ENCODE measurements around the gene KRTAP9-9.
"Not testable (repeated sequence)": the region's sequence is repeated elsewhere in the genome, so short reads cannot be mapped to it uniquely, and the experiment has no call there.

The KRTAP9-9 gene

DNA sequence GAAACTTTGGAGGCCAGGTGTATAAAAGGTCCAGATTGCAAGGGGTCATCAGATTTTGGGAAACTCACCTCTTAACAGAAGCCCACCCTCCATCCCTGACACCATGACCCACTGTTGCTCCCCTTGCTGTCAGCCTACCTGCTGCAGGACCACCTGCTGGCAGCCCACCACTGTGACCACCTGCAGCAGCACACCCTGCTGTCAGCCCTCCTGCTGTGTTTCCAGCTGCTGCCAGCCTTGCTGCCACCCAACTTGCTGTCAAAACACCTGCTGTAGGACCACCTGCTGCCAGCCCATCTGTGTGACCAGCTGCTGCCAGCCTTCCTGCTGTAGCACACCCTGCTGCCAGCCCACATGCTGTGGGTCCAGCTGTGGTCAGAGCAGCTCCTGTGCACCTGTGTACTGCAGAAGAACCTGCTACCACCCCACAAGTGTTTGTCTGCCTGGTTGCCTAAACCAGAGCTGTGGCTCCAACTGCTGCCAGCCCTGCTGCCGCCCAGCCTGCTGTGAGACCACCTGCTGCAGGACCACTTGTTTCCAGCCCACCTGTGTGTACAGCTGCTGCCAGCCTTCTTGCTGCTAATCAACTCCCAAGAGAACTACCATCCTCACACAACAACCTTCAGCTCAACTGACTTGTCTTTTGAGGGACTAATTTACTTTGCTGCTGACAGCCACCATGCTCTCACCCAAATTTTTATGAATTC is 22.6 kb upstream of the KRTAP9-9 start, which contains the start of gene KRTAP9-3:
Gene KRTAP9-3 (plus strand): TSS at position 51 of the 707 bp plus-strand sequence. CDS start 53 bp downstream, at position 104.
- not testable (repeated sequence) for H3K4me1 ChIP-seq (ENCODE audit: control insufficient read depth in 1 of 2, insufficient read depth in 2 of 2, low read length in 2 of 2); H3K4me3 ChIP-seq (ENCODE audit: low read depth in 1 of 2, low read length in 2 of 2); H3K9ac ChIP-seq (ENCODE audit: low read depth in 1 of 2, low read length in 2 of 2); H3K27ac ChIP-seq (ENCODE audit: low read depth, low read length); H3K9me3 ChIP-seq (ENCODE audit: control insufficient read depth in 1 of 2, low read length in 2 of 2); H3K36me3 ChIP-seq (ENCODE audit: control insufficient read depth in 1 of 2, insufficient read depth in 2 of 2, low read length in 2 of 2)
- H3K27me3 ChIP-seq (ENCODE audit: control insufficient read depth in 1 of 2, insufficient read depth in 2 of 2, low read length in 2 of 2), result peaks cover 6 to 17% of the 10 kb centered on the region in 2 donors

DNA sequence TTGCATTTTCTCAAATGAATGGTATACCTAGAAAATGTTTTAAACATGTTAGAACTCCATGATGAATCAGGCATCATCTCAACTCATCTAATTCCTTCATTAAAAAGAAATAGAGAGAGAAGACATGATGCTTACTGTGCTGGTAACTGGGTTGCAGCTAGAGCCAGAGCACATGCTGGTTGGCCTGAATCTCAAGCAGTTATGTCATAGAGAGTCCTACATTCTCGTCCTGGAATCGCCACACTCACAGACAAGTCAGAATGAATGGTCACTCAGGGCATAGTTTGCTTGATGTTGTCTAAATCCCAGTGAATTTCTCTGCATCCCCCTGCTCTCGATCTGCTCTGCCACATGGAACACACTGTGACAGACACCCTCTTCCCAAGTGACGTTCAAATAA is 18.1 kb upstream of the KRTAP9-9 start:
- not testable (repeated sequence) for H3K9me3 ChIP-seq (ENCODE audit: control insufficient read depth in 1 of 2, low read length in 2 of 2); H3K9ac ChIP-seq (ENCODE audit: low read depth in 1 of 2, low read length in 2 of 2); H3K27ac ChIP-seq (ENCODE audit: low read depth, low read length); H3K4me1 ChIP-seq (ENCODE audit: control insufficient read depth in 1 of 2, insufficient read depth in 2 of 2, low read length in 2 of 2); H3K4me3 ChIP-seq (ENCODE audit: low read depth in 1 of 2, low read length in 2 of 2); H3K36me3 ChIP-seq (ENCODE audit: control insufficient read depth in 1 of 2, insufficient read depth in 2 of 2, low read length in 2 of 2)
- H3K27me3 ChIP-seq (ENCODE audit: control insufficient read depth in 1 of 2, insufficient read depth in 2 of 2, low read length in 2 of 2), result peaks cover 5 to 14% of the 10 kb centered on the region in 2 donors

DNA sequence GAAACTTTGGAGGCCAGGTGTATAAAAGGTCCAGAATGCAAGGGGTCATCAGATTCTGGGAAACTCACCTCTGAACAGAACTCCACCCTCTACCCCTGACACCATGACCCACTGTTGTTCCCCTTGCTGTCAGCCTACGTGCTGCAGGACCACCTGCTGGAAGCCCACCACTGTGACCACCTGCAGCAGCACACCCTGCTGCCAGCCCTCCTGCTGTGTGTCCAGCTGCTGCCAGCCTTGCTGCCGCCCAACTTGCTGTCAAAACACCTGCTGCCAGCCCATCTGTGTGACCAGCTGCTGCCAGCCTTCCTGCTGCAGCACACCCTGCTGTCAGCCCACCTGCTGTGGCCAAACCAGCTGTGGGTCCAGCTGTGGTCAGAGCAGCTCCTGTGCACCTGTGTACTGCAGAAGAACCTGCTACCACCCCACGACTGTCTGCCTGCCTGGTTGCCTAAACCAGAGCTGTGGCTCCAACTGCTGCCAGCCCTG is 17.2 kb upstream of the KRTAP9-9 start, which contains the start of gene KRTAP9-8:
Gene KRTAP9-8 (plus strand): TSS at position 51 of the 489 bp plus-strand sequence. CDS start 53 bp downstream, at position 104.
- not testable (repeated sequence) for H3K36me3 ChIP-seq (ENCODE audit: control insufficient read depth in 1 of 2, insufficient read depth in 2 of 2, low read length in 2 of 2); H3K27ac ChIP-seq (ENCODE audit: low read depth, low read length); H3K9ac ChIP-seq (ENCODE audit: low read depth in 1 of 2, low read length in 2 of 2); H3K27me3 ChIP-seq (ENCODE audit: control insufficient read depth in 1 of 2, insufficient read depth in 2 of 2, low read length in 2 of 2); H3K4me3 ChIP-seq (ENCODE audit: low read depth in 1 of 2, low read length in 2 of 2); H3K4me1 ChIP-seq (ENCODE audit: control insufficient read depth in 1 of 2, insufficient read depth in 2 of 2, low read length in 2 of 2); H3K9me3 ChIP-seq (ENCODE audit: control insufficient read depth in 1 of 2, low read length in 2 of 2)

DNA sequence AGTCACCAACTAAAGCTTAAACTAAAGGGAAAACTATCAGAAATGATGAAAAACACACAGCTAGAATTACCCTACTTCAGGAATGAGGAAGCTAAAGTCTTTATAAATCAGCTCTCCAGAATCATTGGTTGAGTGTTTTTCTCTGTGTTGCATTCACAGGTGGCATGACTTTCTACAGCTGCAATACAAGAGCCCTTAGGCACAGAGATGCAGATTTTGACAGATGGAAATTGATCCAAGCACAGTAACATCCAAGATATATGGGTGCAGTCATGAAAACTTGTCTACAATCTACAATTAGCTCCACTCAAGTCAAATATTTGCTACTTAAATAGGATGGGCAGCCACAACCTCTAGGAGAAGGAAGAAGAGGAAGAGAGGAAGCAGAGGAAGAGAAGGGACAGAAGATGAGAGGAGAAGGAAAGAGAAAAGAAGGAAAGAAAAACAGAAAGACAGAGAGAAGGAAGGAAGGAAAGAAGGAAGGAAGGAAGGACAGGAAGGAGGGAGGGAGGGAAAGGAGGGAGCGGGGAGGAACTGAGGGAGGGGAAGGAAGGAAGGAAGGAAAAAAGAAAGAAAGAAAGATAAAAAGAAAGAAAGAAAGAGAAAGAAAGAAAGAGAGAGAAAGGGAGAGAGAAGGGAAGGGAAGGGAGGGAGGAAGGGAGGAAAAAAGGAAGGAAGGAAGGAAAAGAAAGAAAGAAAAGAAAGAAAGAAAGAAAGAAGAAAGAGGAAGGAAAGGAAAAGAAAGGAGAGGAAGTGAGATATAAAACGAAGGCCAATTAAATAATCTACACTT is 8.0 kb upstream of the KRTAP9-9 start:
- not testable (repeated sequence) for H3K9ac ChIP-seq (ENCODE audit: low read depth in 1 of 2, low read length in 2 of 2); H3K27ac ChIP-seq (ENCODE audit: low read depth, low read length); H3K4me1 ChIP-seq (ENCODE audit: control insufficient read depth in 1 of 2, insufficient read depth in 2 of 2, low read length in 2 of 2); H3K27me3 ChIP-seq (ENCODE audit: control insufficient read depth in 1 of 2, insufficient read depth in 2 of 2, low read length in 2 of 2); H3K36me3 ChIP-seq (ENCODE audit: control insufficient read depth in 1 of 2, insufficient read depth in 2 of 2, low read length in 2 of 2); H3K9me3 ChIP-seq (ENCODE audit: control insufficient read depth in 1 of 2, low read length in 2 of 2); H3K4me3 ChIP-seq (ENCODE audit: low read depth in 1 of 2, low read length in 2 of 2)

DNA sequence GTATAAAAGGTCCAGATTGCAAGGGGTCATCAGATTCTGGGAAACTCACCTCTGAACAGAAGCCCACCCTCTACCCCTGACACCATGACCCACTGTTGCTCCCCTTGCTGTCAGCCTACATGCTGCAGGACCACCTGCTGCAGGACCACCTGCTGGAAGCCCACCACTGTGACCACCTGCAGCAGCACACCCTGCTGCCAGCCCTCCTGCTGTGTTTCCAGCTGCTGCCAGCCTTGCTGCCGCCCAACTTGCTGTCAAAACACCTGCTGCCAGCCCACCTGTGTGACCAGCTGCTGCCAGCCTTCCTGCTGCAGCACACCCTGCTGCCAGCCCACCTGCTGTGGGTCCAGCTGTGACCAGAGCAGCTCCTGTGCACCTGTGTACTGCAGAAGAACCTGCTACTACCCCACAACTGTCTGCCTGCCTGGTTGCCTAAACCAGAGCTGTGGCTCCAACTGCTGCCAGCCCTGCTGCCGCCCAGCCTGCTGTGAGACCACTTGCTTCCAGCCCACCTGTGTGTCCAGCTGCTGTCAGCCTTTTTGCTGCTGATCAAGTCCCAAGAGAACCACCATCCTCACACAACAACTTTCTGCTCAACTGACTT is 5.4 kb upstream of the KRTAP9-9 start, which contains the start of gene KRTAP9-4:
Gene KRTAP9-4 (plus strand): TSS at position 51 of the 604 bp plus-strand sequence. CDS start 34 bp downstream, at position 85.
- H3K27me3 ChIP-seq (ENCODE audit: control insufficient read depth in 1 of 2, insufficient read depth in 2 of 2, low read length in 2 of 2); H3K9me3 ChIP-seq (ENCODE audit: control insufficient read depth in 1 of 2, low read length in 2 of 2); H3K4me1 ChIP-seq (ENCODE audit: control insufficient read depth in 1 of 2, insufficient read depth in 2 of 2, low read length in 2 of 2); H3K36me3 ChIP-seq (ENCODE audit: control insufficient read depth in 1 of 2, insufficient read depth in 2 of 2, low read length in 2 of 2); H3K4me3 ChIP-seq (ENCODE audit: low read depth in 1 of 2, low read length in 2 of 2); H3K9ac ChIP-seq (ENCODE audit: low read depth in 1 of 2, low read length in 2 of 2); H3K27ac ChIP-seq (ENCODE audit: low read depth, low read length): not testable (repeated sequence)

DNA sequence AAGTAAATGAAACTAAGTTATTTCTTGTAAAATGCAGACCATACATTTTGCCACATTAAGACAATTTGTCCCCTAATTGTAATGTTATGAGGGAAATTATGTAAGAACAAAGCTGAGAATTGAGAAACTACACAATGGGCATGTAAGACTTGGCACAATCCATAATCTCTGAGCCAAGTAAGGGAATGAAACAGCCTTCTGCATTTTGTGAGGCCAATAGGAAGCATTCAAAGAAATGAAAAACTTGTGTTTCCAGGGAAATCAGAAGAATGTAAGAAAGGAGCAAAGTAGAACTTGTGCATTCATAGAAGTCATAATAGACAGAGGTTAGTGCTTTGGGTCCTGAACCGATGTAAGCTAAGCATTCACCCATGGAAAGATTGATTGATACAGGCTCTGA is 3.9 kb upstream of the KRTAP9-9 start:
- H3K4me1 ChIP-seq (ENCODE audit: control insufficient read depth in 1 of 2, insufficient read depth in 2 of 2, low read length in 2 of 2), result no peaks in the 10 kb centered on the region
- H3K4me3 ChIP-seq (ENCODE audit: low read depth in 1 of 2, low read length in 2 of 2), result no peak overlapping the region
- peaks cover 0 to 8% of the 10 kb centered on the region in 2 donors for H3K27me3 ChIP-seq (ENCODE audit: control insufficient read depth in 1 of 2, insufficient read depth in 2 of 2, low read length in 2 of 2)
- H3K36me3 ChIP-seq (ENCODE audit: control insufficient read depth in 1 of 2, insufficient read depth in 2 of 2, low read length in 2 of 2), result no peaks in the 10 kb centered on the region
- H3K27ac ChIP-seq (ENCODE audit: low read depth, low read length), result no peak overlapping the region
- no peak overlapping the region for H3K9ac ChIP-seq (ENCODE audit: low read depth in 1 of 2, low read length in 2 of 2)
- H3K9me3 ChIP-seq (ENCODE audit: control insufficient read depth in 1 of 2, low read length in 2 of 2), result no peaks in the 10 kb centered on the region

DNA sequence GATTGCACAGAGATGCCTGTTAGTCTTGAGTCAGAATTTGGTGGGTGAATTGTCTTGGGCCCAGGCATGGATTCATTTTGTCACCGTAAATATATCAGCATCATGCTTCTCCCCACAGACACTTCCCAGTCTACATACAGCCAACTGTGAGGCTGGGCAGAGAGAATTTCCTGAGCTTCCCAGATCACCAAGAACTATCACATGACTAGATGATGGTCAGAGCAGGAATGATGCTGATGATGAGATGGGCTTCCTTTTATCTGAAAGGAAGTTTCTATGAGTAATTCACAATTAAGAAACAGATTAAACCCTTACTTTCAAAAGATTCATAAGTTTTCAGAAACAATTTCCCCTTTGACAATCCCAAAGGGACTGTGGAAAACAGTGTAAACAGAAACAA is 323 bp upstream of the KRTAP9-9 start:
- Histone ChIP-seq H3K27me3 (ENCODE audit: control insufficient read depth in 1 of 2, insufficient read depth in 2 of 2, low read length in 2 of 2) (peaks cover 3 to 13% of the 10 kb centered on the region in 2 donors), H3K4me3 (ENCODE audit: low read depth in 1 of 2, low read length in 2 of 2) (no peak overlapping the region), H3K27ac (ENCODE audit: low read depth, low read length) (no peak overlapping the region), H3K36me3 (ENCODE audit: control insufficient read depth in 1 of 2, insufficient read depth in 2 of 2, low read length in 2 of 2) (no peaks in the 10 kb centered on the region), H3K4me1 (ENCODE audit: control insufficient read depth in 1 of 2, insufficient read depth in 2 of 2, low read length in 2 of 2) (no peaks in the 10 kb centered on the region), H3K9ac (ENCODE audit: low read depth in 1 of 2, low read length in 2 of 2) (no peak overlapping the region), H3K9me3 (ENCODE audit: control insufficient read depth in 1 of 2, low read length in 2 of 2) (no peaks in the 10 kb centered on the region)

DNA sequence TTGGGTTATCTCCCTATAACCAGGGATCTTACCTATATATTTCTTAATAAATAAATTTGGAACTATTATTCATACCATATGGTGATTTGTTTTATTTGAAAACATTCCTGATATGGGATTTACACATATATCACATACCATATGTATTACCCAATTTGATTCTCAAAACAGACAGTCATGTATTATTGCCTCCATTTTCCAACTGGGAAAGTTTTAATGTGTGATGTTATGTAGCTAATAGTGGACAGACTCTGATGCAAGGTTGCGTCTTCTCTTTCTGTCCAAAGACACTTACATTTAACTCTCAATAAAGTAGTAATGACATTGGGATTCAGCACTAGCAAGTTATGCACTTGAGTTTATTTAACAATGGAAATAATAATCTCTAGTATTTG is 1.1 kb downstream of the KRTAP9-9 start:
- no peak overlapping the region for H3K9ac ChIP-seq (ENCODE audit: low read depth in 1 of 2, low read length in 2 of 2)
- no peaks in the 10 kb centered on the region for H3K36me3 ChIP-seq (ENCODE audit: control insufficient read depth in 1 of 2, insufficient read depth in 2 of 2, low read length in 2 of 2)
- H3K27ac ChIP-seq (ENCODE audit: low read depth, low read length), result no peak overlapping the region
- no peaks in the 10 kb centered on the region for H3K4me1 ChIP-seq (ENCODE audit: control insufficient read depth in 1 of 2, insufficient read depth in 2 of 2, low read length in 2 of 2)
- no peaks in the 10 kb centered on the region for H3K9me3 ChIP-seq (ENCODE audit: control insufficient read depth in 1 of 2, low read length in 2 of 2)
- no peak overlapping the region for H3K4me3 ChIP-seq (ENCODE audit: low read depth in 1 of 2, low read length in 2 of 2)
- peaks cover 3 to 9% of the 10 kb centered on the region in 2 donors for H3K27me3 ChIP-seq (ENCODE audit: control insufficient read depth in 1 of 2, insufficient read depth in 2 of 2, low read length in 2 of 2)

DNA sequence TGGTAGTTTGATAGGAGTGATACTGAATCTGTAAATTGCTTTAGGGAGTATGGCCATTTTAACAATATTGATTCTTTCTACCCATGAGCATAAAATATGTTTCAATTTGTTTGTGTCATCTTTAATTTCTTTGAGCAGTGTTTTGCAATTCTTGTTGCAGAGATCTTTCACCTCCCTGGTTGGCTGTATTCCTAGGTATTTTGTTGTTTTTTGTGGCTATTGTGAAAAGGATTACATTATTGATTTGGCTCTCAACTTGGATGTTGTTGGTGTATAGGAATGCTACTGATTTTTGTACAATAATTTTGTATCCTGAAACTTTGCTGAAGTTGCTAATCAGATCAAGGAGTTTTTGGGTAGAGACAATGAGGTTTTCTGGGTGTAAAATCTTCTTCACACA is 3.2 kb downstream of the KRTAP9-9 start:
- Histone ChIP-seq H3K4me1 (ENCODE audit: control insufficient read depth in 1 of 2, insufficient read depth in 2 of 2, low read length in 2 of 2) (no peaks in the 10 kb centered on the region), H3K27me3 (ENCODE audit: control insufficient read depth in 1 of 2, insufficient read depth in 2 of 2, low read length in 2 of 2) (peaks cover 6% of the 10 kb centered on the region in 2 donors), H3K4me3 (ENCODE audit: low read depth in 1 of 2, low read length in 2 of 2) (no peak overlapping the region)

DNA sequence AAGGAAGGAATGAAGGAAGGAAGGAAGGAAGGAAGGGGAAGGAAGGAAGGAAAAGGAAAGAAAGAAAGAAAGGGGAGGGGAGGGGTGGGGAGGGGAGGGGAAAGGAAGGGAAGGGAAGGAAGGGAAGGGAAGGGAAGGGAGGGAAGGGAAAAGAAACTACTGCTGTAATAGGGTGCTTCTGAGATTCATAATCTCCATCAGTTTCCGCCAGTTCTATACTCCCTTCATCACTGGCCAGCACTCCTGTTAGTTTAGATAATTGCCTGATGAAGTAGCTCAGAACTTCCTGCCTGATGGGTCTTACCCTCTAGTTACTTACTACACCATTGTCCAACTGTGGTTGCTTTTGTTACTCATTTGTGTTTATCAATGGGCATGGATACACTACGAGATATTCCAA is 8.0 kb downstream of the KRTAP9-9 start:
- Histone ChIP-seq H3K9ac (ENCODE audit: low read depth in 1 of 2, low read length in 2 of 2) (no peak overlapping the region), H3K36me3 (ENCODE audit: control insufficient read depth in 1 of 2, insufficient read depth in 2 of 2, low read length in 2 of 2) (no peaks in the 10 kb centered on the region), H3K4me1 (ENCODE audit: control insufficient read depth in 1 of 2, insufficient read depth in 2 of 2, low read length in 2 of 2) (no peaks in the 10 kb centered on the region), H3K27ac (ENCODE audit: low read depth, low read length) (no peak overlapping the region), H3K9me3 (ENCODE audit: control insufficient read depth in 1 of 2, low read length in 2 of 2) (no peaks in the 10 kb centered on the region), H3K27me3 (ENCODE audit: control insufficient read depth in 1 of 2, insufficient read depth in 2 of 2, low read length in 2 of 2) (peaks cover 9 to 10% of the 10 kb centered on the region in 2 donors), H3K4me3 (ENCODE audit: low read depth in 1 of 2, low read length in 2 of 2) (no peak overlapping the region)

More for the DNA sequence above, 3.2 kb downstream of the KRTAP9-9 start:
- Histone ChIP-seq H3K27ac (ENCODE audit: low read depth, low read length) (no peak overlapping the region), H3K36me3 (ENCODE audit: control insufficient read depth in 1 of 2, insufficient read depth in 2 of 2, low read length in 2 of 2) (no peaks in the 10 kb centered on the region), H3K9ac (ENCODE audit: low read depth in 1 of 2, low read length in 2 of 2) (no peak overlapping the region), H3K9me3 (ENCODE audit: control insufficient read depth in 1 of 2, low read length in 2 of 2) (no peaks in the 10 kb centered on the region)
